ENCODE data around the gene TRMT112.

DNA sequence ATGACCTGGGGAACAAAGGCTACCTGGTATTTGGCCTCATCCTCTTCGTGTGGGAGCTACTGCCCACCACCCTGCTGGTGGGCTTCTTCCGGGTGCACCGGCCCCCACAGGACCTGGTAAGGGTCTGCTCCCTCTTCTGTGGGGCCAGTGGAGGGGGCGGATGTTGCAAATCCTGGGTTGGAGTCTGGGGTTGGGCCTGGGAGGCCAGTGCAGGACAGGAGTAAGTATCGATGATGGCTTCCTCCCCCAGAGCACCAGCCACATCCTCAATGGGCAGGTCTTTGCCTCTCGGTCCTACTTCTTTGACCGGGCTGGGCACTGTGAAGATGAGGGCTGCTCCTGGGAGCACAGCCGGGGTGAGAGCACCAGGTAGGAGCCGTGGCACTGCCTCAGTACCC, 29.0 kb downstream of the TRMT112 start:
- TF ChIP-seq, protein P1, sequence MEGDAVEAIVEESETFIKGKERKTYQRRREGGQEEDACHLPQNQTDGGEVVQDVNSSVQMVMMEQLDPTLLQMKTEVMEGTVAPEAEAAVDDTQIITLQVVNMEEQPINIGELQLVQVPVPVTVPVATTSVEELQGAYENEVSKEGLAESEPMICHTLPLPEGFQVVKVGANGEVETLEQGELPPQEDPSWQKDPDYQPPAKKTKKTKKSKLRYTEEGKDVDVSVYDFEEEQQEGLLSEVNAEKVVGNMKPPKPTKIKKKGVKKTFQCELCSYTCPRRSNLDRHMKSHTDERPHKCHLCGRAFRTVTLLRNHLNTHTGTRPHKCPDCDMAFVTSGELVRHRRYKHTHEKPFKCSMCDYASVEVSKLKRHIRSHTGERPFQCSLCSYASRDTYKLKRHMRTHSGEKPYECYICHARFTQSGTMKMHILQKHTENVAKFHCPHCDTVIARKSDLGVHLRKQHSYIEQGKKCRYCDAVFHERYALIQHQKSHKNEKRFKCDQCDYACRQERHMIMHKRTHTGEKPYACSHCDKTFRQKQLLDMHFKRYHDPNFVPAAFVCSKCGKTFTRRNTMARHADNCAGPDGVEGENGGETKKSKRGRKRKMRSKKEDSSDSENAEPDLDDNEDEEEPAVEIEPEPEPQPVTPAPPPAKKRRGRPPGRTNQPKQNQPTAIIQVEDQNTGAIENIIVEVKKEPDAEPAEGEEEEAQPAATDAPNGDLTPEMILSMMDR (IDR thresholded peaks at IDR 0.05; ENCODE audit: low read depth, low read length), result no peak
- no peak for TF ChIP-seq POLR2A (IDR thresholded peaks at IDR 0.05; ENCODE audit: extremely low read depth, insufficient read length)
- no peak for TF ChIP-seq MAX (IDR thresholded peaks at IDR 0.05; ENCODE audit: low read depth, low read length)
- no peak for TF ChIP-seq MYC (IDR thresholded peaks at IDR 0.05; ENCODE audit: low read depth, low read length)

Data from NB4 (cell line).